Measurements from ENCODE around the gene LDLRAD1. TPM values are rescaled to one million over a fixed set of nuclear protein-coding genes. Genes with fewer than 3 reads are reported as not detected.

Gene LDLRAD1
- total RNA-seq, 4 donors from 2014 or later: 0.49 to 1.4 TPM; not detected in 2

- H3K4me3 ChIP-seq: no peak overlapping the region
- no peaks in the 10 kb centered on the region for H3K27me3 ChIP-seq
- 96 to 100% methylated on average over 4 of the region's 4 CpGs for WGBS, 2 donors
- no peak overlapping the region for H3K27ac ChIP-seq
- intact Hi-C loops (cut with DNase I): no loop called here
- no peak for DNase-seq
- H3K36me3 ChIP-seq: peaks cover 13 to 94% (median 27%) of the 10 kb centered on the region in 3 donors
- H3K4me1 ChIP-seq: peaks cover 0 to 5% (median 3%) of the 10 kb centered on the region in 3 donors
- no peaks in the 10 kb centered on the region for H3K9me3 ChIP-seq
- TF ChIP-seq, protein P1, sequence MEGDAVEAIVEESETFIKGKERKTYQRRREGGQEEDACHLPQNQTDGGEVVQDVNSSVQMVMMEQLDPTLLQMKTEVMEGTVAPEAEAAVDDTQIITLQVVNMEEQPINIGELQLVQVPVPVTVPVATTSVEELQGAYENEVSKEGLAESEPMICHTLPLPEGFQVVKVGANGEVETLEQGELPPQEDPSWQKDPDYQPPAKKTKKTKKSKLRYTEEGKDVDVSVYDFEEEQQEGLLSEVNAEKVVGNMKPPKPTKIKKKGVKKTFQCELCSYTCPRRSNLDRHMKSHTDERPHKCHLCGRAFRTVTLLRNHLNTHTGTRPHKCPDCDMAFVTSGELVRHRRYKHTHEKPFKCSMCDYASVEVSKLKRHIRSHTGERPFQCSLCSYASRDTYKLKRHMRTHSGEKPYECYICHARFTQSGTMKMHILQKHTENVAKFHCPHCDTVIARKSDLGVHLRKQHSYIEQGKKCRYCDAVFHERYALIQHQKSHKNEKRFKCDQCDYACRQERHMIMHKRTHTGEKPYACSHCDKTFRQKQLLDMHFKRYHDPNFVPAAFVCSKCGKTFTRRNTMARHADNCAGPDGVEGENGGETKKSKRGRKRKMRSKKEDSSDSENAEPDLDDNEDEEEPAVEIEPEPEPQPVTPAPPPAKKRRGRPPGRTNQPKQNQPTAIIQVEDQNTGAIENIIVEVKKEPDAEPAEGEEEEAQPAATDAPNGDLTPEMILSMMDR (IDR thresholded peaks at IDR 0.05): no peak
- TF ChIP-seq POLR2A (IDR thresholded peaks at IDR 0.05): no peak
These were observed 55.6 kb downstream of the LDLRAD1 start for GRCh38 chr1:53962395-53962794.

GRCh38 chr1:53959664-53960250, 58.2 kb downstream of the LDLRAD1 start:
- no peak for TF ChIP-seq POLR2A (IDR thresholded peaks at IDR 0.05)
- TF ChIP-seq, protein P1 (IDR thresholded peaks at IDR 0.05): peak; percentile 29 to 78 (median 57)
- no peak for DNase-seq
- Histone ChIP-seq H3K36me3 (peaks cover 13 to 81% (median 23%) of the 10 kb centered on the region in 3 donors), H3K4me1 (peaks cover 0 to 21% (median 6%) of the 10 kb centered on the region in 3 donors), H3K27ac (no peak overlapping the region), H3K9me3 (no peaks in the 10 kb centered on the region), H3K4me3 (no peak overlapping the region), H3K27me3 (no peaks in the 10 kb centered on the region)
- intact Hi-C loops (cut with DNase I): no loop called here

Other genes with a start within 250 kb of the LDLRAD1 start
- 10 to 100 TPM in 3 of 4 donors, 1 to 10 TPM in 1; 7.2 to 29.1 (median 21.0) TPM for gene NDC1, start 179.9 kb downstream of the LDLRAD1 start, total RNA-seq
- 10 to 100 TPM; 15.8 to 25.3 (median 17.0) TPM for gene YIPF1, start 128.4 kb downstream of the LDLRAD1 start, total RNA-seq
- not detected for gene DIO1, start 124.0 kb downstream of the LDLRAD1 start, total RNA-seq
- gene IFT25, start 72.5 kb downstream of the LDLRAD1 start, total RNA-seq: 10 to 100 TPM; 11.7 to 24.6 (median 17.1) TPM
- 10 to 100 TPM; 18.7 to 24.3 (median 23.3) TPM for gene LRRC42, start 71.8 kb downstream of the LDLRAD1 start, total RNA-seq
- 100 to 1,000 TPM; 166 to 356 (median 232) TPM for gene TMEM59, start 35.0 kb upstream of the LDLRAD1 start, total RNA-seq
- 1 to 10 TPM; 1.9 to 4.3 (median 3.2) TPM for gene TCEANC2, start 35.4 kb upstream of the LDLRAD1 start, total RNA-seq
- gene CDCP2, start 134.8 kb upstream of the LDLRAD1 start, total RNA-seq: under 1 TPM in 1 of 4 donors, not detected in 3; 0.19 TPM
- 1 to 10 TPM; 2.2 to 4.7 (median 3.0) TPM for gene CYB5RL, start 181.8 kb upstream of the LDLRAD1 start, total RNA-seq
- gene MRPL37, start 182.0 kb upstream of the LDLRAD1 start, total RNA-seq: 100 to 1,000 TPM in 1 of 4 donors, 10 to 100 TPM in 3; 63.1 to 101 (median 79.3) TPM